PC-3 (cell line): ENCODE measurements around the gene NKAIN2.

ENCODE experiments used
- EZH2 ChIP-seq: fragments of 300-600 bp; sonication (generic); IDR thresholded peaks from one replicate; pipeline ENCODE4 v1.6.1; 2017; ENCODE audit warnings: antibody characterized with exemption, mild to moderate bottlenecking, low read length; ENCODE audit not compliant: unreplicated experiment
- EZH2phosphoT487 ChIP-seq: fragments of 300-600 bp; sonication (generic); IDR thresholded peaks from 2 replicates; pipeline ENCODE4 v1.6.1; 2018; ENCODE audit warnings: mild to moderate bottlenecking, antibody characterized with exemption, low read length, borderline replicate concordance

- no peak for TF ChIP-seq EZH2
- no peak for TF ChIP-seq EZH2phosphoT487
Observed at GRCh38 chr6:123997223-123997622, 193.6 kb downstream of the NKAIN2 start.
